HEK293 (cell line): ENCODE results near the gene SNRPD3.

Source experiments
- ATF2 ChIP-seq: fragments of 450-650 bp; formaldehyde crosslinking; IDR thresholded peaks from 2 replicates; pipeline ENCODE4 v1.5.1; 2016; ENCODE audit warnings: missing biosample characterization, missing genetic modification characterization, low read depth
- CTCF ChIP-seq: fragments of 450-650 bp; formaldehyde crosslinking; IDR thresholded peaks from 2 replicates; pipeline ENCODE4 v1.5.1; 2016; ENCODE audit warnings: missing biosample characterization, missing genetic modification characterization
- REST ChIP-seq: fragments of 450-650 bp; formaldehyde crosslinking; IDR thresholded peaks from 2 replicates; pipeline ENCODE4 v1.5.1; 2016; ENCODE audit warnings: missing biosample characterization, missing genetic modification characterization
- YY1 ChIP-seq: fragments of 450-650 bp; formaldehyde crosslinking; IDR thresholded peaks from 2 replicates; pipeline ENCODE4 v1.5.1; 2018; ENCODE audit warnings: missing biosample characterization, missing genetic modification characterization
- ZFP37 ChIP-seq: fragments of 450-650 bp; formaldehyde crosslinking; IDR thresholded peaks from 2 replicates; pipeline ENCODE4 v1.5.1; 2016; ENCODE audit warnings: missing biosample characterization, missing genetic modification characterization
- ZNF221 ChIP-seq: fragments of 450-650 bp; formaldehyde crosslinking; IDR thresholded peaks from 2 replicates; pipeline ENCODE4 v1.5.1; 2017; ENCODE audit warnings: missing biosample characterization, missing genetic modification characterization, borderline replicate concordance
- ZNF366 ChIP-seq: fragments of 450-650 bp; formaldehyde crosslinking; conservative IDR thresholded peaks from 2 replicates; pipeline ENCODE4 v1.5.1; 2016; ENCODE audit warnings: missing biosample characterization, missing genetic modification characterization
- ZNF549 ChIP-seq: fragments of 450-650 bp; IDR thresholded peaks from 2 replicates; pipeline ENCODE4 v1.5.1; 2018; ENCODE audit warnings: missing biosample characterization, missing genetic modification characterization, mild to moderate bottlenecking, inconsistent platforms, moderate library complexity

GRCh38 chr22:24550902-24551435, 4.8 kb upstream of the SNRPD3 start:
- no peak for TF ChIP-seq CTCF (tag by site-specific recombination)
- TF ChIP-seq ZNF221 (tag by site-specific recombination) = no peak
- TF ChIP-seq ZNF366 (tag by site-specific recombination) = no peak
- no peak for TF ChIP-seq YY1 (tag by site-specific recombination)
- no peak for TF ChIP-seq REST (tag by site-specific recombination)
- TF ChIP-seq ZNF549 = no peak
- TF ChIP-seq ZFP37 = no peak
- no peak for TF ChIP-seq ATF2 (tag by site-specific recombination)
